NCI-H2196 (cell line): ENCODE measurements around the gene MYO9B.

ENCODE experiments used
- DNase-seq: peaks from one replicate; lab custom pipeline; 2025; ENCODE audit not compliant: unreplicated experiment; lab: John Stamatoyannopoulos, UW

The MYO9B gene, protein sequence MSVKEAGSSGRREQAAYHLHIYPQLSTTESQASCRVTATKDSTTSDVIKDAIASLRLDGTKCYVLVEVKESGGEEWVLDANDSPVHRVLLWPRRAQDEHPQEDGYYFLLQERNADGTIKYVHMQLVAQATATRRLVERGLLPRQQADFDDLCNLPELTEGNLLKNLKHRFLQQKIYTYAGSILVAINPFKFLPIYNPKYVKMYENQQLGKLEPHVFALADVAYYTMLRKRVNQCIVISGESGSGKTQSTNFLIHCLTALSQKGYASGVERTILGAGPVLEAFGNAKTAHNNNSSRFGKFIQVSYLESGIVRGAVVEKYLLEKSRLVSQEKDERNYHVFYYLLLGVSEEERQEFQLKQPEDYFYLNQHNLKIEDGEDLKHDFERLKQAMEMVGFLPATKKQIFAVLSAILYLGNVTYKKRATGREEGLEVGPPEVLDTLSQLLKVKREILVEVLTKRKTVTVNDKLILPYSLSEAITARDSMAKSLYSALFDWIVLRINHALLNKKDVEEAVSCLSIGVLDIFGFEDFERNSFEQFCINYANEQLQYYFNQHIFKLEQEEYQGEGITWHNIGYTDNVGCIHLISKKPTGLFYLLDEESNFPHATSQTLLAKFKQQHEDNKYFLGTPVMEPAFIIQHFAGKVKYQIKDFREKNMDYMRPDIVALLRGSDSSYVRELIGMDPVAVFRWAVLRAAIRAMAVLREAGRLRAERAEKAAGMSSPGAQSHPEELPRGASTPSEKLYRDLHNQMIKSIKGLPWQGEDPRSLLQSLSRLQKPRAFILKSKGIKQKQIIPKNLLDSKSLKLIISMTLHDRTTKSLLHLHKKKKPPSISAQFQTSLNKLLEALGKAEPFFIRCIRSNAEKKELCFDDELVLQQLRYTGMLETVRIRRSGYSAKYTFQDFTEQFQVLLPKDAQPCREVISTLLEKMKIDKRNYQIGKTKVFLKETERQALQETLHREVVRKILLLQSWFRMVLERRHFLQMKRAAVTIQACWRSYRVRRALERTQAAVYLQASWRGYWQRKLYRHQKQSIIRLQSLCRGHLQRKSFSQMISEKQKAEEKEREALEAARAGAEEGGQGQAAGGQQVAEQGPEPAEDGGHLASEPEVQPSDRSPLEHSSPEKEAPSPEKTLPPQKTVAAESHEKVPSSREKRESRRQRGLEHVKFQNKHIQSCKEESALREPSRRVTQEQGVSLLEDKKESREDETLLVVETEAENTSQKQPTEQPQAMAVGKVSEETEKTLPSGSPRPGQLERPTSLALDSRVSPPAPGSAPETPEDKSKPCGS (N-terminal part only)

DNA sequence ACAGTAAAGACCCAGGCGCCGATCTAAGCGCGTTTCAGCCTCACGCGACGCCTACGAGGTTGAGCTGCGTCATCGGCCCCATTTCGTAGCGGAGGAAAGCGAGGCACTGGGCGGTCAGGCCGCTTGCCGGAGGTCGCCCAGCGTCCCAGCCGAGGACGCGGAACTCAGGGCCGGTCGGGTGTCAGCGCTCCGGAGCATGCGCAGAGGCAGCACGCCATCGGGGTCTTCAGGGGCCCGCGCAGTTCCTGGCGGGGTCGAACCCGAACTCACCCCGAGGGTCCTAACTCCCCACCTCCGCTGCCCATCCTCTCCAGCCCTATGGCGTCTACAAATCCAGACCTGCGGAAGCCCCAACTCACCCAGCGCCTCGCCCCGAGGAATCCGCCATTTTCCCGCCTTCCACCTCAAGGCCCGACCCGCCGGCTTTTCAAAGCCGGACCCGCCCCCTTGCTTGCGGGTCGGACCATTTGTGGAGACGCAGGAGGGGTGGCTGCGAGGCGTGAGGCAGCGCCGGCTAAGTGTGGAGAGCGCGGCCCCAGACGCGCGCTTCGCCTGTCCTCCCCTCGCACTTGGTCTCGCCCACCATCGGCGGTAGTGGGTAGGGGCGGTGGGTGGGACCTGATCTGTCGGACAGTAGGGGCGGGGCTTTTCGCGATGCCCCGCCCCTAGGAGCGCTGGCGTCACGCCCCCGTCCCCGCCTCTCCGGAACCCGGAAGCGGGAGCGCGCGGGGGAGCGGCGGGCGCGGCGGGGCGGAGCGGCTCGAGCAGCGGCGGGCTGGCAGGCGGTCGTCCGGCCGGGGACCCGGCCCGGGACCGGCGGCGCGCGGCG, at the start of gene MYO9B, which contains the start of gene HAUS8:
Gene MYO9B, plus strand, starts transcription at position 743 of the 829 bp plus-strand sequence. CDS start 25,941 bp downstream, outside the sequence.
Gene HAUS8, minus strand, starts transcription at position 418 of the 829 bp plus-strand sequence. Its CDS starts 30 bp downstream, at position 388.
- peak; percentile 99 for DNase-seq

DNA sequence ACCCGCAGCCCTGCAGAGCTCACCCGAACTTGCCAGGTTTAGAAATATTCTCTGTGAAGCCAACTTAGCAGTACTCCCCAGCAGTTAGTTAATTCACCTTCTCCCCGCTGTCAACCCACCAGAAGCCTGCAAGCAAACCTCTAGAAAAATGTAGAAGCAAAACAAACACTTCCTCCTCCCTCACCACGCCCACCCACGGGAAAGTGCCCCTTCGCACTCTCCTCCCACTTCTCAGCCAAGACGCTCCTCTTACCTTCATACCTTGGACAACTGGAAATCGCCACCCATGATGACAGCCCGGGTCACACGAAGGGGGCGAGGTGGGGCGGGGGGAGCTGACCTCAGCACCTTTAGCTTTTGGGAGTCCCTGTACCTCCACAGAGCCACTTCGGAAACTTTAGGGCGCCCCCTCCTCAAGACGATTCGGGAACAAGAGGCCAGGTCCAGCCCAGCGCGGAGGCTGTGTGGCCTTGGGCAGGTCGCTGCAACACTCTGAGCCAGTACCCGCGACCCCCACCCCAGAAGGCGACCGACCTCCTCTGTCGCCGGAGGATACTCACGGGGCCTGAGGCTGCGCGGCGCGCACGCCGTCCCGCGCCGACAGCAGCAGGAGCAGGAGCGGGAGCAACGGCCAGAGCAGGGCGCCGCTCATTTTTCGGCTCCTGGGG, 49.5 kb upstream of the MYO9B start:
- no peak for DNase-seq

DNA sequence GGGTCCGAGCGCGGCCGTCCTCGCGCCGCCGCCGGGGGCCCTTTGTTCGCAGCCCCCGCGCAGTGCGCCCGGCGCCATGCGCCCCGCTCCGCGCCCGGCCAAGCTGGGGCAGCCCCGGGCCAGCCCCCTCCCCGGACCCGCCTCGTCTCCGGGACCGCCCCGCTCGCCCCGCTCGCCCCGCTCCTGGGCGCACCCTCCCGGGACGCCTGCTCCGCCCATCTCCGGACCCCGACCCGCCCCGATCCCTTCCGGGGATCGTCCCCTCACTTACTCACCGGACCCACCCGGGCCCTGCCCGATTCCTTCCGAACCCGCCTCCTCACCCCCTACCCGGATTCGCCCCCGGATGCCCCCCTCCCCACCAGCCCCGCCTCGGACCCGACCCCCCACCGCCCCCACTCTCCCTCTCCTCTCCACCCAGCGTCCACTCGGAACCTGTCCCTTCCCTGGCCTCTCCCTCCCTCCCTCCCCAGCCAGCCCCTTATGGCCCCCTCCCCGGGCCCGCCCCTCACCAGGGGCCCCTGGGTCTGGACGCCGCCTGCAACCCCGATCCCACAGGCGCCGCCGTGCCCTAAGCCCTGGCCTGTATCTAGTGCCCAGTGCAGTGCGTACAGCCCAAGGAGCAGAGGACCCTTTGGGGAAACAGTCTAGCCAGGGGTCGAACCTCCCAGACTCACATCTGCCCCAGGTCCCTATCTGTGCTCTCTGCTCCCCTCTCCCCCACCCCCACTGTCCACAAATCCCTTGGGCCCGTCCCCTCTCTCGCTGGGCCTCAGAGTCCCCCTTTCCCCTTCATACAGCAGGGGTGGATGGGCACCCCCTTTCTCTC, 48.7 kb upstream of the MYO9B start, which contains the start of gene CPAMD8:
Gene CPAMD8, minus strand, starts transcription at position 105 of the 829 bp plus-strand sequence. CDS start 168 bp downstream, outside the sequence.
- DNase-seq, result no peak

DNA sequence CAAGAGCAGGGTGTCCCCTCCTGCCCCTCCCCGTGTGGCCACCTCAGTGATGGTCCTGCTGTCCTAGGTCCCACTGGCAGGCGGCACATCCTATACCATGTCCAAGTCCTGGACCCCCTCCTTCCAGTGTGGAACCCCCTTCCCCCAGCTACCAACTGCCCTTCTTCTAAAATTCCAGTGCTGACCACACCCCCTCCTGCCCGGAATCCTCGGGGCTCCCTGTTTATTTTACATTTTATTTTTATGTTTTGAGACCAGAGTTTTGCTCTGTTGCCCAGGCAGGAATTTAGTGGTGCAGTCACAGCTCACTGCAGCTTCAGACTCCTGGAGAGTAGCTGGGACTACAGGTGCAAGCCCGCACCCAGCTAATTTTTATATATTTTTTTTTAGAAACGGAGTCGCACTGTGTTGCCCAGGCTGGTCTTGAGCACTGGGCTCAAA, 48.0 kb upstream of the MYO9B start:
- no peak for DNase-seq

DNA sequence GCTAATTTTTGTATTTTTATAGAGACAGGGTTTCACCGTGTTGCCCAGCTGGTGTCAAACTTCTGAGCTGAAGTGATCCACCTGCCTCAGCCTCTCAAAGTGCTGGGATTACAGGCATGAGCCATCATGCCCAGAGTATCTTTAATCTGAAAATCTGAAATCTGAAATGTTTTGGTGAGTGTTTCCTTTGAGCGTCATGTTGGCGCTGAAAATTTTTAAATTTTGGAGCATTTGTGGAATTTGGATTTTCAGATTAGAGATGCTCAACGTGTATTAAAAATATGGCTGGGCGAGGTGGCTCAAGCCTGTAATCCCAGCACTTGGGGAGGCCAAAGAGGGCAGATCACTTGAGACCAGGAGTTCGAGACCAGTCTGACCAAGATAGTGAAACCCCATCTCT, 43.8 kb upstream of the MYO9B start:
- no peak for DNase-seq

DNA sequence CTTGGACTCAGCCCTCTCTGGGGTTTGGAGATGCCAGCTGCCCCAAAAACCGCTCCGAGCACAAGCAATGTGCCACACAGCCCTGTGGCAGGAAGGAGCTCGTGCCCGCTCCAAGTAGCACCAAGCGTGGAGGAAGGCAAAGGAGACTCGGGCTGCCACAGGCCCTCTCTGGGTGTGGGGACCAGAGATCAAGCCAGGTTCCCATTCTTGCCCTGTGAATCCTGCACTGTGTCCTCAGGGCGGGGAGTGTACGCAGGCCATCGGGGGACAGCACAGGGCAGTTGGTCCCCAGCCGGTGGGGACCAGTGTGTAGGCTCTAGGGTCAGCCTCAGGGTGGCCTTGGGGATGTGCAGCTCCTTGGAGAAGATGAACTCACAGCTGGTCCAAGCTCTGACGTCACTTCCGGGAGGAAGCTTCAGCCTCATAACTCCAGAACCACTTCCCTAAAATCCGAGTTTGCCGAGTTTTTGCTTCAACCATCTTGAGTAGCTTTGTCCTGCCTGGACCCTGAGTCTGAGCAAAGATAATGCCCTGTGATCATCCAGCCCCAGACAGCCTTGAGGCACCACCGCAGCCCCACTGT, 39.6 kb upstream of the MYO9B start:
- DNase-seq, result no peak

DNA sequence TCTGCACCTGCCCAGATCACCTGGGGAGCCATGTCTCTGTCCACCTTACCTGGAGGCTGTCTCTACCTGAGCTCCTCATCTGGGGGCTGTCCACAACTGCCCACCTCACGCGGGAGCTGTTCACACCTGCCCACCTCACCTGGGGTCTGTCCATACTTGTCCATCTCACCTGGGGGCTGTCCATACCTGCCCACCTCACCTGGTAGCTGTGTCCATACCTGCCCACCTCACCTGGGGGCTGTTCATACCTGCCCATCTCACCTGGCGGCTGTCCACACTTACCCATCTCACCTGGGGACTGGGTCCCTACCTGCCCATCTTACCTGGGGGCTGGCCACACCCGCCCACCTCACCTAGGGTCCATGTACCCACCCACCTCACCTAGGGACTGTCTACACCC, 38.9 kb upstream of the MYO9B start:
- DNase-seq, result no peak

DNA sequence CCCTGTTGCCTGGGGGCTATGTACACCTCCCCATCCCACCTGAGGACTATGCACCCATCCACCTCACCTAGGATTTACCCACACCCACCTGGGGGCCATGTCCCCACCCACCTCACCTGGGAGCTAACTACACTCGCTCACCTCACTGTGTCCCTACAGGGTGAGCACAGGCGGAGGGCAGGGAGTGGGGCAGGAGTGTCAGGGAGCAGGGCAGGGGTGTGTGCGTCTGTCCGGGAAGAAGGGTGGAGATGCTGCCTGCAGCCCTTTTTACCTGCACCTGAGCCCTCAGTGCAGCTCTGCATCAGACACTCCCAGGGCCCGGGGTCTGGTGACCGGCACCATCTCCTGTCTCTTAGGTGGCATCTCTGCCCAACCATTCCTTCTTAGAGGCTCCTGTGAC, 38.4 kb upstream of the MYO9B start:
- DNase-seq, result no peak

DNA sequence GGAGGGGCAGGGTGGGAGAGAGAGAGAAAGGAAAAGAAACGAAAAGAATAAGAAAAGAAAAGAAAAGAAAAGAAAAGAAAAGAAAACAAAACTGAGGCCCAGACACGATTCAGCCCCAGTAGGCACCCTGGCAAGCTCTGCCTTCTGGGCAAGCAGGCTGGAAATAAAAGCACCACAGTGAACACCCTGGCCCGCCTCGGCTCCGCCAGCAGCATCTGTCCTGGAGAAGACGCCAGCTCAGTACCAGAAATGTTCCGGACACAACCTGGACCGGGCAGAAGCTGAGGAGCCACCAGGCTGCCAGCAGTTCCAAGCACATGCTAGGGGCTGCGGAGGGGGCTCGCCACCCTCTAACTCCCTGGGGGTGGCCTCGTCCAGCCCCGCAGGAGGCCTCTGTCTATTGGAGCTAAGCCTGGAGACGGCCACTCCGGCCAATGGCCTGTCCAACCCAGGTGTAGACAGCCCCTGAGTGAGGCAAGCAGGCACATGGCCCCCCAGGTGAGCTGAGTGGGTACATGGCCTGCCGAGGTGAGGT, 37.5 kb upstream of the MYO9B start:
- no peak for DNase-seq

DNA sequence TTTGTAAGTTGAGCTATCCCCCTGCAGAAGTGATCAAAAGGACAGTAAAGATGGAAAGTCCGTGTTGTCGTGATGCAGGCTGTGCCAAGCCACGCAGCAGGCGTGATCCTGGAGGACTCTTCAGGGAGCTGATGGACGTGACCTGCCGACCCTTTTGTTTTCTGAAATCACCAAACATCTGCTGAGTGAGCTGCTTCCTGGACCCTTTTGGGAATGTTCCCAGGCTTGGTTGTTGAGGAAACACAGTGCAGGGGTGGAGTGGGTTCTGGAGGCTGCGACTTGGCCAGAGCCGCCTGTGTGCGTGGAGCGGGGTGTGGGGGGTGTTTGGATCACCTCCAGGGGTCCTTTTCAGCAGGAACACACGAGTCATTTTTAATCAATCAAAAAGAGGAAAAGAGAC, 33.6 kb upstream of the MYO9B start:
- no peak for DNase-seq

DNA sequence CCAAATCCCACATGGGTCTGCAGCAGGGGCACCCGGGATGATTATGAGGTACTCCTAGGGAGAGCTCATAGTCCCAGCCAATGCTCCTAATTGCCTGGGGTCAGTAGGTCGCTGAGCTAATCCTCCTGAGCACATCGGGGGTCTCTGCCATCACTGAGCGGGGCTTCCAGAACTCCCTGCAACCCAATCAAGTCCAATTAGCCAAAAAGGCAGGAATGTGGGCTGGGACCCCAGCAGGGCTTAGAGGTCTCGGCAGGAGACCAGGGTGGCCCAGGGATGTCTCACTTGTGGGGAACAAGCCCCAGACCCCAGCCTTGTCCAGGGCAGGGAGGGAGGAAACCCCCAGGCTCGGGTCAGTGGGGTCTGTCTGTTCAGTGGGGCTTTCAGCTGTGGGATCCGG, 31.8 kb upstream of the MYO9B start:
- no peak for DNase-seq

DNA sequence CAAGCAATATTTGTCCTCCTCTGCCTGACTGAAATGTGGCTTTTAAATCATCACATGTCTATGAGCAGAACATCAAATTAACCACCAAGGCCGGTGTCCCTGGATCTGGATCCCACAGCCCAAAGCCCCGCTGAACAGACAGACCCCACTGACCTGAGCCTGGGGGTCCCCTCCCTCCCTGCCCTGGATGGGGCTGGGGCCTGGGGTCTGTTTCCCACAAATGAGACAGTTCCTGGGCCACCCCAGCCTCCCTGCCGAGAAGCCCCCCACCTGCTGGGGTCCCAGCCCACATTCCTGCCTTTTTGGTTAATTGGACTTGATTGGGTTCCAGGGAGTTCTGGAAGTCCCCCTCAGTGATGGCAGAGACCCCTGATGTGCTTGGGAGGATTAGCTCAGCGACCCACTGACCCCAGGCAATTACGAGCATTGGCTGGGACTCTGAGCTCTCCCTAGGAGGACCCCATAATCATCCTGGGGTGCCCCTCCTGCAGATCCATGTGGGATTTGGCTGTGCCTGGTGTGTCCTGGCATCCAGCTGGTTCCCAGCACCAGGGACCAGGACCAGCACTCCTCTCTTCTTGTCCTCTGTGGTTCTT, 29.6 kb upstream of the MYO9B start:
- DNase-seq, result no peak

DNA sequence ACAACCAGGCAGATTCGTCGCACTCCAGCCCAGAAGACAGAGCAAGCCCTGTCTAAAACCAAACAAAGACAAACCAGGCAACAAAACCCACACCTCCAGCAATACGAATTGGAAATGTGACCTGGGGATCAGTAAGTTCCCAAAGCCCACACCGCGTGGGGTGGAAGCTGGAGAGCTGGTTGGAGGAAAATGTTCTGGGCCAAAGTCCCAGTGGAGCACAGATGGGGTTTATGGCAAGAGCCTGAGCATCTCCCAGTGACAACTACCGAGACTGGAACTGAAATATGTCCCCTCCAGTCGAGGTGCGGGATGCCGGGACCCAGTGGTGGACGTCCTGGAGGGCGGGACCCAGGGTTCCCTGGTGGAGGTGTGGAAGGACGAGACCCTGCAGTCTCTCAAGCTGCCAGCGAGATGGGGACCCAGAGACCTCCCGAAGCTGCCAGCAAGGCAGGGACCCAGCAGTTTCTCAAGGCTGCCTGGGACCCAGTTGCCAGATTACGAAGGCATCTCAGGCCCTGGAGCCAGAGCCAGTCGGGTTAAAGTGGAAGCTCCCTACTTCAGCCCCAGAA, 26.6 kb upstream of the MYO9B start:
- no peak for DNase-seq

DNA sequence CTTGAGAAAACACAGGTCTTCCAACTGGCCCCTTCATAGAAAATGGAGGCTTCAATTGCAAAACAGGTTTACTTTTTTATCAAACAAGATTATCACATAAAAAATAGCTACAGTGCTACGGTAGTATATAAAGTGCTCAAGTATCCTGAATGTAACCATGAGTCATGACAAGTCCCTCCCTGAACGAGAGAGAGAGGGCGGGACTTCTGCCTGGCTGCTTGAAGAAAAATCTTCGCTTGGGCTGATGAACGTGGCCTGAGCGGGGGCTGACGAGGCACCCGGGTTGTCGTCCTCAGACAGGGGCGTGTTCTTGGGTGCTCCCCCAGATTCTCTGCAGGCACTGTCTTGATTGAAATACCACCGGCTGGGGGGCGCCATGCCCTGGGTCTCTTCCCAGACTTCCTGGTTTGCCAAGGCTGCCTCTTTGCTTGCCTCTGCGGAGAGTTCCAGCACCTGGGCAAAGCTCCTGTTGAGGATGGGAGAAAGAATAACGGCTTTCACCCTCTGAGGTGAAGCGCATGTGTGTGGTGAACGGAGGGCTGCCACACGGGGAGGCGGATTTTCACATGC, 25.8 kb upstream of the MYO9B start:
- no peak for DNase-seq

DNA sequence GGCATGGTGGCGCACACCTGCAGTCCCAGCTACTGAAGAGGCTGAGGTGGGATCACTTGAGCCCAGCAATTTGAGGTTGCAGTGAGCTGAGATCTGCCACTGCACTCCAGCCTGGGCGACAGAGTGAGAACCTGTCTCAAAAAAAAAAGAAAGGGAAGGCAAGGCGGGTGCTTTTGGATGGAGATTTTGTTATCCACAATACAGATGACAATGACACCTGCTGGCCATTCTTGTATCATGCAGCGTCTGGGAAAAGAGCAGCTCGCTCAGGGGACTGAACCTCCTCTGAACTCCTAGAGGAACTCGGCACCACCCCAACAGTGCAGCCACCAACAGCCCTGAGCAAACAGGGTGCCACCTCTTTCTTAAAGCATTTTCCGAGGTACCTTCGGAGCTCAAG, 23.1 kb upstream of the MYO9B start:
- peak; percentile 51 for DNase-seq

DNA sequence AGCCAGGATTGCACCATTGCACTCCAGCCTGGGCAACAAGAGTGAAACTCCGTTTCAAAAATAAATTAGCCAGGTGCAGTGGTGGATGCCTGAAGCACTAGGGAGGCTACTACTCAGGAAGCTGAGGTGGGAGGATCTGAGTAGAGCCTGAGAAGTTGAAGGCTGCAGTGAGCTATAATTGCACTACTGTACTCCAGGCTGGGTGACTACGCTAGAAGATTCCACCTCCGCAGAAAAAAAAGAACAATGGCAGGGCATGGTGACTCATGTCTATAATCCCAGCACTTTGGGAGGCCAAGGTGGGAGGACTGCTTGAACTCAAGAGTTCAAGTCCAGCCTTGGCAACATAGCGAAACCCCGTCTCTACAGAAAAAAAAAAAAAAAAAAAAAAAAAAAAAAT, 20.8 kb upstream of the MYO9B start:
- DNase-seq, result no peak

DNA sequence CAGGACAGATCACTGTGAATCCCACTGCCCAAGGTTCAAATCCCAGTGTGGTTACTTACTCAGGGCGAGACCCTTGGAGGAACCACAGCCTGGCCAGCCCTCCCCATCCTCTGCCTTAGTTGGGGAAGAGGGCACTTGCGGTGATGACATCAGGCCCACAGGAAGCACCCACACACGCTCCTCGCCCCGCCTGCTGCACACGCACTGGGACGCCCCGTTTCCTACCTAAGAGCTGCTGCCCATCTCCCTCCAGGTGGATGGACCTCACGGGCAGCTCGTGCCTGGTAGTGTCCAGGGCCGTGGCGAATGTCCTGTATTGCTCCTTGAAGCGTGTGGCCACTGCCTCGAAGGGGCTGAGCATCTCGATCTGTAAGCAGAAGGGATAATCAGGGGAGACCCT, 19.9 kb upstream of the MYO9B start:
- DNase-seq, result no peak
